ENCODE results near the gene MARVELD1.
A peak's percentile ranks its signal among the peaks of the same experiment; 100 is the strongest.
"Not testable (repeated sequence)": the region's sequence is repeated elsewhere in the genome, so short reads cannot be mapped to it uniquely, and the experiment has no call there.

MARVELD1 gene

GRCh38 chr10:97713339-97713825 lies at the start of gene MARVELD1:
TSS of gene MARVELD1 (plus strand) at chr10:97713730. CDS start at chr10:97713877, 147 bp downstream.
- DNase-seq (ENCODE audit: low spot score): peak; percentile 72

- no peak for DNase-seq (ENCODE audit: low spot score)
Observed at GRCh38 chr10:97664282-97664850, 49.2 kb upstream of the MARVELD1 start.

- DNase-seq (ENCODE audit: low spot score): no peak
Observed at GRCh38 chr10:97666992-97667391, 46.5 kb upstream of the MARVELD1 start.

GRCh38 chr10:97667463-97667862 lies 46.1 kb upstream of the MARVELD1 start:
- DNase-seq (ENCODE audit: low spot score): no peak

GRCh38 chr10:97669571-97669970 lies 44.0 kb upstream of the MARVELD1 start:
- DNase-seq (ENCODE audit: low spot score): no peak

GRCh38 chr10:97673736-97674525 lies 39.6 kb upstream of the MARVELD1 start:
- DNase-seq (ENCODE audit: low spot score): peak; percentile 83

GRCh38 chr10:97675222-97675621 lies 38.3 kb upstream of the MARVELD1 start:
- no peak for DNase-seq (ENCODE audit: low spot score)

GRCh38 chr10:97676770-97677581 lies 36.6 kb upstream of the MARVELD1 start:
- peak; percentile 69 for DNase-seq (ENCODE audit: low spot score)

- DNase-seq (ENCODE audit: low spot score): no peak
Observed at GRCh38 chr10:97679594-97679993, 33.9 kb upstream of the MARVELD1 start.

GRCh38 chr10:97682042-97682441 lies 31.5 kb upstream of the MARVELD1 start:
- DNase-seq (ENCODE audit: low spot score): no peak

GRCh38 chr10:97683556-97684367 lies 29.8 kb upstream of the MARVELD1 start:
- peak; percentile 70 for DNase-seq (ENCODE audit: low spot score)

GRCh38 chr10:97684368-97684713 lies 29.2 kb upstream of the MARVELD1 start:
- DNase-seq (ENCODE audit: low spot score): not testable (repeated sequence)

GRCh38 chr10:97684866-97685394 lies 28.6 kb upstream of the MARVELD1 start:
- no peak for DNase-seq (ENCODE audit: low spot score)

- peak; percentile 31 for DNase-seq (ENCODE audit: low spot score)
Observed at GRCh38 chr10:97685395-97685958, 28.1 kb upstream of the MARVELD1 start.

GRCh38 chr10:97686301-97686961 lies 27.1 kb upstream of the MARVELD1 start:
- peak; percentile 9 for DNase-seq (ENCODE audit: low spot score)

GRCh38 chr10:97686962-97687784 lies 26.4 kb upstream of the MARVELD1 start, which contains the start of gene AVPI1:
TSS of gene AVPI1 (minus strand) at chr10:97687241. CDS start at chr10:97679905, 7,336 bp downstream.
- DNase-seq (ENCODE audit: low spot score): peak; percentile 99

GRCh38 chr10:97687785-97688781 lies 25.4 kb upstream of the MARVELD1 start:
- no peak for DNase-seq (ENCODE audit: low spot score)

GRCh38 chr10:97689559-97690020 lies 23.9 kb upstream of the MARVELD1 start:
- DNase-seq (ENCODE audit: low spot score): peak; percentile 94
